Measurements from ENCODE around the gene INPP5A. TPM values are rescaled to one million over a fixed set of nuclear protein-coding genes. Genes with fewer than 3 reads are reported as not detected.

INPP5A gene
- total RNA-seq, 1 experiment from 2014 or later = 12.3 TPM

- POLR2A ChIA-PET = no interaction called here
- H3K4me1 ChIP-seq (ENCODE audit: control insufficient read depth in 1 of 2, insufficient read depth in 2 of 2, low read length in 2 of 2) = no peaks in the 10 kb centered on the region
- intact Hi-C loops (cut with micrococcal nuclease) = no loop called here
- H3K4me2 ChIP-seq (ENCODE audit: low read length) = no peak overlapping the region
- H3K9me2 ChIP-seq (ENCODE audit: insufficient read depth) = no peaks in the 10 kb centered on the region
- no peaks in the 10 kb centered on the region for H3K27me3 ChIP-seq (ENCODE audit: insufficient read depth, low read length)
- BruUV-seq (replicated peaks) = no TSS peak
- no peaks in the 10 kb centered on the region for H3K9me3 ChIP-seq (ENCODE audit: control insufficient read depth in 1 of 2, insufficient read depth in 1 of 2, low read depth in 1 of 2, low read length in 2 of 2)
- H4K20me1 ChIP-seq (ENCODE audit: insufficient read depth) = no peaks in the 10 kb centered on the region
- no peak overlapping the region for H3K9ac ChIP-seq (ENCODE audit: low read length)
- no peak overlapping the region for H3K4me3 ChIP-seq (replicated peaks in 1 of 2; ENCODE audit: low read depth in 1 of 2, low read length in 2 of 2)
- DNase-seq (ENCODE audit: low read depth, low spot score) = no peak
- RAD21 ChIA-PET (ENCODE audit: low non-redundant PET in 1 of 2, low total read pairs in 2 of 2, uncharacterized antibody in 2 of 2, unreplicated experiment in 2 of 2) = no interaction called here
- 0 out of 6 replicates have a peak, but pooled peaks of 1 of the 3 experiments have one; percentile 11 for TF ChIP-seq CTCF (IDR thresholded peaks at IDR 0.05 in 2 of 3, conservative IDR thresholded peaks at IDR 0.05 in 1 of 3; ENCODE audit: borderline replicate concordance in 1 of 3, insufficient read depth in 1 of 3, low read depth in 2 of 3, low read length in 2 of 3)
- TF ChIP-seq REST (IDR thresholded peaks at IDR 0.05; ENCODE audit: low read depth) = no peak
- TF ChIP-seq SP1 (IDR thresholded peaks at IDR 0.05; ENCODE audit: low read depth) = no peak
- TF ChIP-seq ATF3 (IDR thresholded peaks at IDR 0.05) = no peak
- TF ChIP-seq EGR1 (IDR thresholded peaks at IDR 0.05; ENCODE audit: low read depth) = no peak
- TF ChIP-seq JUND (IDR thresholded peaks at IDR 0.05) = no peak
- TF ChIP-seq ZNF274 (IDR thresholded peaks at IDR 0.05; ENCODE audit: low read depth, low read length) = no peak
- H3K36me3 ChIP-seq (ENCODE audit: control insufficient read depth in 1 of 2, insufficient read depth in 2 of 2, low read length in 2 of 2) = no peaks in the 10 kb centered on the region
- CTCF ChIA-PET = no interaction called here
- ATAC-seq = peak; percentile 25; the same call in 1 of the 2 replicates
- no peak overlapping the region for H2AFZ ChIP-seq (ENCODE audit: low read depth, low read length, poor library complexity, severe bottlenecking)
- H3K27ac ChIP-seq (ENCODE audit: low read depth, low read length) = no peak overlapping the region
- H3K79me2 ChIP-seq (ENCODE audit: insufficient read depth, low read length) = no peaks in the 10 kb centered on the region
These were observed 96.8 kb downstream of the INPP5A start for GRCh38 chr10:132634241-132634946.
